ENCODE results near the gene LIPA. TPM values are rescaled to one million over a fixed set of nuclear protein-coding genes. Genes with fewer than 3 reads are reported as not detected.

Gene LIPA
- total and polyA plus RNA-seq, 2 of the 4 experiments (the other 2 are of a cell fraction), result 23.1 to 31.9 TPM

DNA sequence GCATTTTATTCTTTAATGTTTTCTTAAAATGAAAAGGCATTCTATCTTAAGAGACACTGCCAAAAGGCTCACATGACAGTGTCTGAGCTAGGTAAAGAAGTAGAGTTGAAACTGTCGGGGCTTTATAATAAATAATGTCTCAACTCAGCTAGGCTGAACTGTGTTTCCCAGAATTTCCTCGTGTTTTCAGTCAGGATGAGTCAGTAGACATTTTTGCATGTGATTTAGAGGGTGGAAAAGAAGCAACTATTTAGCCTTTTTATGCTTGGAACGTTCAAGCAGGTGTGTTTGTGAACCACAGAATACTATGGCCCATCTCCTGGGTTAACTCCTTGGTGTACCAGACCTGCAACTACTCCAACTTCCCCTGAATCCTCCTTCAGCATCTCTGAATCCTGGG lies 23.4 kb upstream of the LIPA start:
- DNase-seq (no peak), ATAC-seq (ENCODE audit: low read depth) (peak; percentile 41)
- H3K4me1 ChIP-seq (ENCODE audit: control insufficient read depth, insufficient read depth, low read length), result peaks cover 13% of the 10 kb centered on the region
- CTCF ChIA-PET, result no interaction called here
- peak overlapping the region; percentile 50 for H2BK120ac ChIP-seq (ENCODE audit: low read depth, low read length)
- H3K4ac ChIP-seq (ENCODE audit: low read depth, low read length), result peak overlapping the region; percentile 57; the same call in 1 of the 2 replicates
- POLR2A ChIA-PET (ENCODE audit: unreplicated experiment), result no interaction called here
- H2AK9ac ChIP-seq (replicated peaks; ENCODE audit: low read depth, low read length, poor library complexity), result no peak overlapping the region
- no peak overlapping the region for H3K23ac ChIP-seq (ENCODE audit: low read depth, low read length)
- H4K91ac ChIP-seq (ENCODE audit: insufficient read depth, low read depth, low read length), result 0 out of 2 replicates have a peak overlapping the region, but pooled peaks have one; percentile 27
- peak overlapping the region in 1 of 2 experiments; percentile 12; a peak in 1 of 4 replicates for H4K8ac ChIP-seq (ENCODE audit: low read depth in 2 of 2, low read length in 2 of 2)
- H2AK5ac ChIP-seq (ENCODE audit: low read depth, low read length), result peak overlapping the region; percentile 76; the same call in 1 of the 2 replicates
- H3K27ac ChIP-seq (ENCODE audit: insufficient read depth, low read length), result no peak overlapping the region
- TF ChIP-seq MAFK (IDR thresholded peaks at IDR 0.05; ENCODE audit: low read depth, low read length) (no peak), RCOR1 (IDR thresholded peaks at IDR 0.05; ENCODE audit: insufficient replicate concordance, low read length) (no peak), POLR2A (IDR thresholded peaks at IDR 0.05; ENCODE audit: low read depth, low read length) (no peak), BHLHE40 (IDR thresholded peaks at IDR 0.05; ENCODE audit: low read depth, low read length) (no peak), MXI1 (IDR thresholded peaks at IDR 0.05; ENCODE audit: borderline replicate concordance, low read depth, low read length) (no peak), SMC3 (IDR thresholded peaks at IDR 0.05; ENCODE audit: low read depth, low read length) (no peak), MAZ (IDR thresholded peaks at IDR 0.05; ENCODE audit: borderline replicate concordance, low read depth, low read length) (no peak), FOS (IDR thresholded peaks at IDR 0.05; ENCODE audit: low read depth, low read length) (no peak), CEBPB (IDR thresholded peaks at IDR 0.05; ENCODE audit: low read depth, low read length) (no peak), RFX5 (IDR thresholded peaks at IDR 0.05; ENCODE audit: low read depth, low read length) (no peak), CHD1 (IDR thresholded peaks at IDR 0.05; ENCODE audit: low read depth, low read length) (no peak), NFE2L2 (IDR thresholded peaks at IDR 0.05; ENCODE audit: low read depth, low read length) (no peak), RAD21 (IDR thresholded peaks at IDR 0.05; ENCODE audit: low read length) (no peak)
- TF ChIP-seq, protein P1, sequence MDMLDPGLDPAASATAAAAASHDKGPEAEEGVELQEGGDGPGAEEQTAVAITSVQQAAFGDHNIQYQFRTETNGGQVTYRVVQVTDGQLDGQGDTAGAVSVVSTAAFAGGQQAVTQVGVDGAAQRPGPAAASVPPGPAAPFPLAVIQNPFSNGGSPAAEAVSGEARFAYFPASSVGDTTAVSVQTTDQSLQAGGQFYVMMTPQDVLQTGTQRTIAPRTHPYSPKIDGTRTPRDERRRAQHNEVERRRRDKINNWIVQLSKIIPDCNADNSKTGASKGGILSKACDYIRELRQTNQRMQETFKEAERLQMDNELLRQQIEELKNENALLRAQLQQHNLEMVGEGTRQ (IDR thresholded peaks at IDR 0.05; ENCODE audit: low read depth, low read length), result no peak
- TF ChIP-seq, protein P2, sequence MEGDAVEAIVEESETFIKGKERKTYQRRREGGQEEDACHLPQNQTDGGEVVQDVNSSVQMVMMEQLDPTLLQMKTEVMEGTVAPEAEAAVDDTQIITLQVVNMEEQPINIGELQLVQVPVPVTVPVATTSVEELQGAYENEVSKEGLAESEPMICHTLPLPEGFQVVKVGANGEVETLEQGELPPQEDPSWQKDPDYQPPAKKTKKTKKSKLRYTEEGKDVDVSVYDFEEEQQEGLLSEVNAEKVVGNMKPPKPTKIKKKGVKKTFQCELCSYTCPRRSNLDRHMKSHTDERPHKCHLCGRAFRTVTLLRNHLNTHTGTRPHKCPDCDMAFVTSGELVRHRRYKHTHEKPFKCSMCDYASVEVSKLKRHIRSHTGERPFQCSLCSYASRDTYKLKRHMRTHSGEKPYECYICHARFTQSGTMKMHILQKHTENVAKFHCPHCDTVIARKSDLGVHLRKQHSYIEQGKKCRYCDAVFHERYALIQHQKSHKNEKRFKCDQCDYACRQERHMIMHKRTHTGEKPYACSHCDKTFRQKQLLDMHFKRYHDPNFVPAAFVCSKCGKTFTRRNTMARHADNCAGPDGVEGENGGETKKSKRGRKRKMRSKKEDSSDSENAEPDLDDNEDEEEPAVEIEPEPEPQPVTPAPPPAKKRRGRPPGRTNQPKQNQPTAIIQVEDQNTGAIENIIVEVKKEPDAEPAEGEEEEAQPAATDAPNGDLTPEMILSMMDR (conservative IDR thresholded peaks at IDR 0.05; ENCODE audit: low read depth, low read length), result no peak
- TF ChIP-seq, protein P3, sequence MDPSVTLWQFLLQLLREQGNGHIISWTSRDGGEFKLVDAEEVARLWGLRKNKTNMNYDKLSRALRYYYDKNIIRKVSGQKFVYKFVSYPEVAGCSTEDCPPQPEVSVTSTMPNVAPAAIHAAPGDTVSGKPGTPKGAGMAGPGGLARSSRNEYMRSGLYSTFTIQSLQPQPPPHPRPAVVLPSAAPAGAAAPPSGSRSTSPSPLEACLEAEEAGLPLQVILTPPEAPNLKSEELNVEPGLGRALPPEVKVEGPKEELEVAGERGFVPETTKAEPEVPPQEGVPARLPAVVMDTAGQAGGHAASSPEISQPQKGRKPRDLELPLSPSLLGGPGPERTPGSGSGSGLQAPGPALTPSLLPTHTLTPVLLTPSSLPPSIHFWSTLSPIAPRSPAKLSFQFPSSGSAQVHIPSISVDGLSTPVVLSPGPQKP (IDR thresholded peaks at IDR 0.05; ENCODE audit: borderline replicate concordance, low read depth, low read length), result no peak
- dilution Hi-C loops (cut with HindIII; ENCODE audit: low sequenced_read_pairs, unreplicated experiment), result no loop called here
- no peaks in the 10 kb centered on the region for H3K27me3 ChIP-seq (ENCODE audit: control insufficient read depth, insufficient read depth, low read length)
- peak overlapping the region; percentile 15; the same call in 1 of the 2 replicates for H3K4me2 ChIP-seq (ENCODE audit: low read depth, low read length)
- in situ Hi-C loops (cut with MboI; ENCODE audit: low sequenced_read_pairs), result no loop called here
- intact Hi-C loops (cut with micrococcal nuclease), result no loop called here
- no peak overlapping the region for H4K5ac ChIP-seq (ENCODE audit: low read depth, low read length)
- no peaks in the 10 kb centered on the region for H3K9me3 ChIP-seq (ENCODE audit: control insufficient read depth, insufficient read depth, low read length)
- no peak overlapping the region for H3K56ac ChIP-seq (ENCODE audit: extremely low read depth, insufficient read depth, low read length)
- H2AFZ ChIP-seq (replicated peaks; ENCODE audit: low read length, poor library complexity), result peak overlapping the region; percentile 17
- no peak overlapping the region for H3K9ac ChIP-seq (ENCODE audit: low read depth, low read length)
- peak overlapping the region; percentile 24; the same call in 1 of the 2 replicates for H3K14ac ChIP-seq (replicated peaks; ENCODE audit: low read depth, low read length)
- H2BK15ac ChIP-seq (ENCODE audit: low read depth, low read length), result peak overlapping the region; percentile 20; the same call in 1 of the 3 replicates
- no peaks in the 10 kb centered on the region for H3K79me1 ChIP-seq (ENCODE audit: low read depth in 1 of 2, low read length in 2 of 2)
- H3K9me1 ChIP-seq (ENCODE audit: insufficient read depth, low read length), result peaks cover 6% of the 10 kb centered on the region
- no peaks in the 10 kb centered on the region for H4K20me1 ChIP-seq (ENCODE audit: insufficient read depth, low read length)
- H2BK5ac ChIP-seq (ENCODE audit: low read depth, low read length, poor library complexity, severe bottlenecking), result peak overlapping the region; percentile 18
- H3K18ac ChIP-seq (ENCODE audit: low read depth, low read length), result no peak overlapping the region
- no TSS peak for BruUV-seq (replicated peaks)
- no peak overlapping the region for H3K4me3 ChIP-seq (ENCODE audit: insufficient read depth, low read depth, low read length)
- WGBS, 2 experiments (ENCODE audit: extremely low coverage in 2 of 2, insufficient read length in 1 of 2), result no CpG with 5 or more reads among the region's 3 CpGs
- H3K36me3 ChIP-seq (ENCODE audit: control insufficient read depth, insufficient read depth, low read length), result no peaks in the 10 kb centered on the region
- peak overlapping the region; percentile 53; the same call in 1 of the 2 replicates for H2BK20ac ChIP-seq (ENCODE audit: low read depth, low read length)

Measured in IMR-90 (cell line).